ENCODE measurements around the gene TMED6. TPM values are rescaled to one million over a fixed set of nuclear protein-coding genes. Genes with fewer than 3 reads are reported as not detected.
A peak's percentile ranks its signal among the peaks of the same experiment; 100 is the strongest.

The TMED6 gene
- total RNA-seq, 2 experiments from 2014 or later = 0.58 to 0.86 TPM

DNA sequence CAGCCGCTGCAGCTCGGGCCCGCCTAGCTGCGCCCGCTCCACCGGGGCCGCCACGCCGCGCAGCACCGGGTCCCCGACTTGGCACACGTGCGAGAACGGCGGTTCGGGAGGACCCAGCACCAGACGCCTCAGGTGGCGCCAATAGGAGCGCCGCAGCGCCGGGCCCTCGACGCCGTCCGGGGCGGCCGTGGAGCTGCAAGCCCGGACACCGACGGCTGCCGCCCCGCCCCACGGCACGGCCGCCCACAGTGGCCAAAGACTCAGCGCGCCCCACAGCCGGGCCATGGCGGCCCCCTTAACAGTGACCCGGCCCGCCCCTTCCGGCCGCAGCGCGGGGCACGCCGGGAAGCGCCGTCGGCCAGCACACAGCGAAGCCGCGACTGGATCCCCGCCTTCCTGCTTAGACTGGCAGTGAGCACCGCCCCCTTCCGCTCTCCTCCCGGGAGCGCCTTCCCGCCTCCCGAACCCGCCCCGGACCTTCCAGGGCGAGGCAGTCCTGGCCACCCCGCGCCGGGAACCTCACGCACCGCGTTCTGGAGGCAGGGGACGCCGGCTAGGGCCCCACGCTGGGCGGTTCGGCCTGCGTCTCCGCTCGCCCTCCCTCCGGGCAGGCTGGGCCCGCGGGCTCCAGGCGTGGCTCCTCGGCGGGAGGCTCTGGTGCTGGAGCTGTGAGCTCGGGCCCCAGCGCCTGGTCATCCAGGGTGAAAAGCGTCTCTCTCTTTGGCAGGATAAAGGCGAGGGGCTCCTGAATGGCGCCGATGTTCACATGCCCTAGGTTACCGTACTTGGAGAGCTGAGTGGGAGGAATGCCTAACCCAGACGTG, 21.1 kb downstream of the TMED6 start, which contains the start of gene PDF:
PDF (minus strand) TSS at position 303 of the 824 bp plus-strand sequence; CDS start at position 285, 18 bp downstream.
- peaks cover 48% of the 10 kb centered on the region for H3K36me3 Mint-ChIP-seq
- ChIA-PET CTCF (interaction anchor here (0.9 to 2.1 kb wide), 6 partner anchors 8 to 424 kb away, joined by 3 to 10 read pairs (median 3); partner anchors contain the start of genes COG8 and NOB1), POLR2A (interaction anchor here (1.0 to 3.1 kb wide), 7 partner anchors 8 to 173 kb away, joined by 3 to 13 read pairs (median 4); partner anchors contain the start of genes COG8 and NIP7)
- H3K27ac Mint-ChIP-seq = peak within 1 kb of the TSS; percentile 86
- peak; percentile 90 for DNase-seq
- H3K27me3 Mint-ChIP-seq = no peaks in the 10 kb centered on the region
- H3K9me3 Mint-ChIP-seq = no peaks in the 10 kb centered on the region
- intact Hi-C loops (cut with micrococcal nuclease) = loop anchor here (1.0 to 10.0 kb wide), 3 partner anchors 9 to 1666 kb away; partner anchors contain the start of genes ACD, C16orf86, COG8 and ENKD1
- peak within 1 kb of the TSS; percentile 82 for H3K4me3 Mint-ChIP-seq
- H3K4me1 Mint-ChIP-seq (ENCODE audit: low read depth) = peaks cover 43% of the 10 kb centered on the region

DNA sequence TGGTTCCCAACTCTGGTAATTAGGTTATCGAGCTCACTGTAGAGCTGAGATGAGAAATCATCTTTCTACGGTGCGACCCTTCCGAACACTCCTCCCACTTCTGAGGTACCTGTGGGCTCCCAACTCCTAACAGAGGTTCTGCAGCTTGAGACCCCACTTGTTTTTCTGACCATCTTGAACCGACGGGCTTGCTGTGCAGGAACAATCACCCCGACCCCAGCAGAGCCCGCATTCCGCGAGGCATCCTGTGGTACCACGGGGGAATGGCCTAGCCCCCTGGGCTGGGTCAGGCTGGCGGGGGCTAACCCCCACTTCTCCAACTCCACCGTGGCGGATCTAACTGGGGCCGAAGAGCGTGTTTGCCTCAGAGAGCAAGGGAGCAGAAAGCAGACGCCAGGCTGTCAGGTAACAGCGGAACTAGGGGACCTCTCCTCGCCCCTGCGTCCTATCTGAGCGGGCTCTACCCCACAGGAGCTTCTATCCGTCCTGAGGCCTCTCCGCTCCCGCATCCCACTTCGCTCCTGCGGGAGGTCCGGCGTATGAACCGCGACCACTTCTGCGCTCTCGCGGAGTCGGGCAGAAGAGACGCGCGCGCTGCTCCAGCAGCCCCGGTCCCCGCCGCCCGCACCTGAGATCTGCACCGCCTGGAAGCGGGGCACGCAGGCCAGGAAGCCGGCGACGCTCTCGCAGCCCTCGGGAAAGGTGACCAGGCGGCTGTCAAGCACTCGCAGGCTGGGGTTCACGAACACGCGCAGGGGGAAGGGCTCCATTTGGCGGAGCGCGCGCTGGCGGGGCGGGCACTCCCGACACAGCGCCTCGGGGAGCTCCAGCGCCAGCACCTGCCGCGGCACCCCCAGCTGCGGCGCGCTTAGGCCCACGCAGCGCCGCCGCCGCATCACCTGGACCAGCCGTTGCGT, 22.0 kb downstream of the TMED6 start:
- Mint-ChIP-seq H3K36me3 (peaks cover 43% of the 10 kb centered on the region), H3K27ac (peak overlapping the region; percentile 77), H3K4me3 (peak overlapping the region; percentile 80), H3K4me1 (ENCODE audit: low read depth) (peaks cover 49% of the 10 kb centered on the region), H3K9me3 (no peaks in the 10 kb centered on the region), H3K27me3 (no peaks in the 10 kb centered on the region)
- ChIA-PET CTCF (interaction anchor here (0.9 to 2.1 kb wide), 8 partner anchors 9 to 809 kb away, joined by 3 to 10 read pairs (median 3); partner anchors contain the start of genes COG8, NOB1 and VPS4A), POLR2A (interaction anchor here (1.0 to 3.1 kb wide), 9 partner anchors 9 to 196 kb away, joined by 3 to 13 read pairs (median 4); partner anchors contain the start of genes COG8 and NIP7)
- peak; percentile 63 for DNase-seq
- intact Hi-C loops (cut with micrococcal nuclease) = loop anchor here (1.0 to 10.0 kb wide), 4 partner anchors 10 to 1665 kb away; partner anchors contain the start of genes ACD, C16orf86, COG8 and ENKD1

DNA sequence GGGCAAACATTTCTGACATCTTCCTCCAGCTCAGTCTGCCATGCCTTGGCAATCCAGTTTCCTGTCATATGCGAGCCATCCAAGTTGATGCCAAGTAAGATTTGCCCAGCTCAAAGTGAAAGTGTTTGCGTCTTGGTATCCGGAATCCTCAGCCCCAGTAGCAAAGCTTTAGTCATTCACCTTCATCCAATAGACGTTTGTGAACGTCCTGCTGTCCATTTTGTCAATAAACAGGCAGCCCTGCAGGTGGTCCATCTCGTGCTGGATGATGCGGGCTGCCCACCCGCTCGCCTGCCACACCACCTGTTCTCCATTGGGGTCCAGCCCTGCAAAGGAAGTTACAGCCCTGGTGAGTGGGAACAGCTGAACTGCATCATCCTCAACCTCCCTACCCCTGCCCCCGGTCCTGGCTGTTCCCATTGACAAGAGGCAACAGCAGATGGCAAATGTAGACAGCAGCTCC, 22.7 kb downstream of the TMED6 start:
- intact Hi-C loops (cut with micrococcal nuclease) = loop anchor here (10.0 kb wide), 1 partner anchor 1054 kb away; no protein-coding TSS in a partner anchor
- H3K4me1 Mint-ChIP-seq (ENCODE audit: low read depth) = peaks cover 46% of the 10 kb centered on the region
- H3K36me3 Mint-ChIP-seq = peaks cover 39% of the 10 kb centered on the region
- DNase-seq = peak; percentile 61
- no peaks in the 10 kb centered on the region for H3K27me3 Mint-ChIP-seq
- POLR2A ChIA-PET = interaction anchor here (1.1 to 3.1 kb wide), 5 partner anchors 10 to 196 kb away, joined by 3 to 13 read pairs (median 4); partner anchors contain the start of genes COG8 and NIP7
- H3K27ac Mint-ChIP-seq = peak overlapping the region; percentile 77
- no peaks in the 10 kb centered on the region for H3K9me3 Mint-ChIP-seq
- peak overlapping the region; percentile 80 for H3K4me3 Mint-ChIP-seq
- CTCF ChIA-PET = interaction anchor here (1.1 to 2.1 kb wide), 4 partner anchors 10 to 808 kb away, joined by 3 to 10 read pairs (median 4); partner anchors contain the start of genes COG8 and VPS4A

DNA sequence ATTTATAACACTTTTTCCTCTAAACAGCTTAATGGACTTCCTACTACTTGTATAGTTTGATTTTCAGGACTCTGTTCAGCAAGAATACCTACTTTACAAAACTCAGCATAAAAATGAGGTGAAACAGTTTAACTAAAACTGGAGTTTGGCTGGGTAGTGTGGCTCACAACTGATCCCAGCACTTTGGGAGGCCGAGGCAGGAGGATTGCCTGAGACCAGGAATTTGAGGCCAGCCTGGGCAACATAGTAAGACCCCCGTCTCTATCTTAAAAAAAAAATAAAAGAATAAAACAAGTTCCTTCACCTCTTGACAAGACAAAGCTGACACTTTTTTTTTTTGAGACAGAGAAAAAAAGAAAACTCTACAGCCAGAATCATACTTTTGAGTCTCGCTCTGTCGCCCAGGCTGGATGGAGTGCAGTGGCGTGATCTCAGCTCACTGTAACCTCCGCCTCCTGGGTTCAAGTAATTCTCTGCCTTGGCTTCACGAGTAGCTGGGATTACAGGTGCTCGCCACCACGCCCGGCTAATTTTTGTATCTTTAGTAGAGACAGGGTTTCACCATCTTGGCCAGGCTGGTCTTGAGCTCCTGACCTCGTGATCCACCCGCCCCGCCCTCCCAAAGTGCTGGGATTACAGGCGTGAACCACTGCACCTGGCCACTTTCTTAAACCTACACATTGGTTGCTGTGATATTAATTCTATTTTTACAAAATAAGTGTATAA, 23.8 kb downstream of the TMED6 start:
- Mint-ChIP-seq H3K36me3 (peaks cover 34% of the 10 kb centered on the region), H3K27ac (peak overlapping the region; percentile 70), H3K4me1 (ENCODE audit: low read depth) (peaks cover 41% of the 10 kb centered on the region), H3K27me3 (no peaks in the 10 kb centered on the region), H3K4me3 (peak overlapping the region; percentile 20), H3K9me3 (no peaks in the 10 kb centered on the region)
- DNase-seq = no peak
- ChIA-PET POLR2A (interaction anchor here (1.4 kb wide), 1 partner anchor 16 kb away, joined by 6 read pairs; no protein-coding TSS in a partner anchor), CTCF (interaction anchor here (0.6 to 1.9 kb wide), 3 partner anchors 15 to 170 kb away, joined by 3 to 5 read pairs (median 3); partner anchors contain the start of gene VPS4A)
- intact Hi-C loops (cut with micrococcal nuclease) = loop anchor here (10.0 kb wide), 1 partner anchor 1053 kb away; no protein-coding TSS in a partner anchor

DNA sequence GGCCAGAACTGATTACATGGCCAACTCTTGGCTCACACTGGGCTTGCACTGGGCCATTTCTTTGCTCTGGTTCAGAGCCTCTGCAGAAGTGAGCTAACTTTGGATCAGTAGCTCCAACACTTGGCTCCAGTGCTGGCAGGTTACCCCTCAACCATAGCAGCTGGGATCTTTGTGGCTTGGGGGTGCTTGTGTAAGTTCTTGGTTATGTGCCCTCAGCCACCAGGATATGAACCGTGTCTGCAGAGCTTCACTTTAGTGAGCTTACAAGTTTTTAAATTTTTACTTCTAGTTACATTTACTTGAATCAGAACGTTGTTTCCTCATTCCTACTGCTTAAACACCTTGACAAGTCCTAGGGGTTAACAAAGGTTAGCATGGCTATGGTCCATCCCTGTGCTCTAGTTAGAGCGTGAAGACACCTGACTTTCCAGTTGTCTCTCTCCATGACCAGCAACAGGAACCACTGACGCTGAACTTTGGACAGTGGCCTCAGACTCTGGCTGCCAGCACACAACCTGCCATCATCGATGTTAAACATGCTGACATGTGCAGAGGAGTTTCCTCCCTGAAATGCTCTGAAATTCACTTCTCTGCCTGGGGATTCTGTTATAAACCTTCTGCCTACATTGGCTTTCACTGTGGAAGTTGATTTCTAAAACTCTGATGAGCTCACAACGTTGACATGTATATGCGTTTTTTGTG, 25.3 kb downstream of the TMED6 start:
- Mint-ChIP-seq H3K27me3 (no peaks in the 10 kb centered on the region), H3K4me1 (ENCODE audit: low read depth) (peaks cover 45% of the 10 kb centered on the region), H3K9me3 (no peaks in the 10 kb centered on the region), H3K27ac (peak overlapping the region; percentile 53), H3K4me3 (no peak overlapping the region), H3K36me3 (peaks cover 35% of the 10 kb centered on the region)
- CTCF ChIA-PET = interaction anchor here (1.2 to 1.3 kb wide), 2 partner anchors 13 to 176 kb away, joined by 3 to 4 read pairs; no protein-coding TSS in a partner anchor
- no peak for DNase-seq
- intact Hi-C loops (cut with micrococcal nuclease) = loop anchor here (10.0 kb wide), 1 partner anchor 1052 kb away; no protein-coding TSS in a partner anchor
- POLR2A ChIA-PET = interaction anchor here (0.6 to 0.7 kb wide), 2 partner anchors 362 to 414 kb away, joined by 3 to 4 read pairs; no protein-coding TSS in a partner anchor

DNA sequence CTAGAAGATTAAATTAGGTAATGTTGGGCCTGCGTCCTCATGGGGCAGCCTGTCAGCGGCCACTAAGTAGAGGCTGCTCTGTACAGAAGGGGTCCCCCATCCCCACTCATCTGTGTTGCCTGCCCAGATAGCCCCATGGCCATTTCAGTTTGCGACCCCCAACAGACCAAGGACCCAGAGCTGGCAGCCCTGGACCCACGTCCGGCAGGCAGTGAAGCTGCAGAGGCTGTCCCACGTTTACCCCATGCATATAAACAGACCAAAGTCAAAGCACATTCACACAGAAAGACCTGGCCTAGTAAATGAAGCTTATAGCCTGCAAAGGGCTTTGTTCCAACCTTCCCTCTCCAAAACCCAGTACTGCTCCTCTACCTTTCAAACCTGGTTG, 25.8 kb downstream of the TMED6 start:
- Mint-ChIP-seq H3K27ac (peak overlapping the region; percentile 53), H3K9me3 (no peaks in the 10 kb centered on the region), H3K36me3 (peaks cover 39% of the 10 kb centered on the region), H3K4me3 (no peak overlapping the region), H3K4me1 (ENCODE audit: low read depth) (peaks cover 45% of the 10 kb centered on the region), H3K27me3 (no peaks in the 10 kb centered on the region)
- intact Hi-C loops (cut with micrococcal nuclease) = loop anchor here (10.0 kb wide), 1 partner anchor 1051 kb away; no protein-coding TSS in a partner anchor
- POLR2A ChIA-PET = interaction anchor here (0.6 kb wide), 1 partner anchor 361 kb away, joined by 4 read pairs; no protein-coding TSS in a partner anchor
- DNase-seq = no peak
- CTCF ChIA-PET = interaction anchor here (0.6 to 1.3 kb wide), 3 partner anchors 13 to 176 kb away, joined by 3 to 4 read pairs (median 3); no protein-coding TSS in a partner anchor

DNA sequence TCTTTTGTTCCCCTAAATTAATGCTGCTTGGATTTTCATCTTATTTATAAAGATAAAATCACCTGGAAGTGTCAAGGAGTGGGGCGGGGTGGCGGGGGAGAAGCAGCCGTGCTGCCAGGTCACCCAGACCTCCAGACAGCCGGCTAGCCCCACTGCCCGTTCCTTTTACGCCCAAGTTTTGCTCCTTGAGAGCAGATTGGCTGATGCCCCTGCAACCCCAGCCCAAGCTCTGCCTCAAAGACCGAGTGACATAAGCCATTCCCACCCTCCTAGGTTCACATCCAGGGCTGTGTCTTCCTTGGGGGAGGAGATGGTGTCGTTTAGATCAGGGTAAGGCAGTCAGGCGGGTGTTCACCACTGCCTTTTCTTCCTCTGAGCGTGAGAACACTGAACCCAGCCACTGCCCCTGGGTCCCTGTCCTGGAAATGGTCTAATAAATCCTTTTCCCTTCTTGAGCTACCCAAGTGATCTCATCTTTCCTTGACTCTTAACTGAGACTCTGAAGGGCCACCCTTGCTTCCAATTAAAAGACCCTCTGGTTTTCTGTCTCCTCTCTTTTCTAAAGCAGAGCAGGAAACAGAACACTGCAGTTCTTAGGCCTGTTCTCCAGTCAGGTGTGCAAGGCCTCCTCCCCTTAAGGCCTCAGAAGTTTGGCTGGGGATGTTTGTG, 26.9 kb downstream of the TMED6 start:
- no peak for DNase-seq
- ChIA-PET CTCF (interaction anchor here (1.1 kb wide), 1 partner anchor 12 kb away, joined by 3 read pairs; no protein-coding TSS in a partner anchor), POLR2A (no interaction called here)
- H3K36me3 Mint-ChIP-seq = peaks cover 43% of the 10 kb centered on the region
- H3K9me3 Mint-ChIP-seq = no peaks in the 10 kb centered on the region
- H3K27ac Mint-ChIP-seq = no peak overlapping the region
- H3K4me1 Mint-ChIP-seq (ENCODE audit: low read depth) = peaks cover 45% of the 10 kb centered on the region
- no peak overlapping the region for H3K4me3 Mint-ChIP-seq
- H3K27me3 Mint-ChIP-seq = no peaks in the 10 kb centered on the region
- intact Hi-C loops (cut with micrococcal nuclease) = loop anchor here (10.0 kb wide), 1 partner anchor 1050 kb away; no protein-coding TSS in a partner anchor

DNA sequence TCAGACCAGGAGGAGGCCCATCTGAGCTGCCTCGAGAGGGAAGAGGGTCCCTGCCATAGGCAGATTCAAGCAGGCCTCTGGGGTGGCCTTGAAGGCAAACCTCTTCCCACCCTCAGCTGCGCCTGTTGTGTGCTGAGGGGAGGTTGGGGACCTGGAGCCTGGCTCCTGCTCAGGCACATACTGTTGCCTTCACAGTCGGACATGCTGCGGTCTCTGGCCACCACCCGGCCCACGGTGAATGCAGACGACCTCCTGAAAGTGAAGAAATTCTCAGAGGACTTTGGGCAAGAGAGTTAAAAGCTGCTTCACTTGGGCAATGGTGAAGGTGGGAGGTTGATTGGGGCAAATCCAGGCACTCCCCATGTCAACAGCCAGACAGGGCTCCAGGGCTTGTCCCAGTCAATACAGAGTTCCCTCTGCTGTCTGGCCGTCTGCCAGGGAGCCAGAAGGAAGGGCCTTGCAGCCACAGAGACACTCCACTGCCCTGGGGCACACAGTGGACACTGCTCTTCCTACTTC, 27.5 kb downstream of the TMED6 start:
- Mint-ChIP-seq H3K4me1 (ENCODE audit: low read depth) (peaks cover 40% of the 10 kb centered on the region), H3K4me3 (no peak overlapping the region), H3K36me3 (peaks cover 47% of the 10 kb centered on the region), H3K27ac (no peak overlapping the region), H3K9me3 (no peaks in the 10 kb centered on the region), H3K27me3 (no peaks in the 10 kb centered on the region)
- DNase-seq = no peak
- intact Hi-C loops (cut with micrococcal nuclease) = loop anchor here (10.0 kb wide), 1 partner anchor 1049 kb away; no protein-coding TSS in a partner anchor
- ChIA-PET POLR2A (no interaction called here), CTCF (interaction anchor here (1.1 kb wide), 1 partner anchor 11 kb away, joined by 3 read pairs; no protein-coding TSS in a partner anchor)

DNA sequence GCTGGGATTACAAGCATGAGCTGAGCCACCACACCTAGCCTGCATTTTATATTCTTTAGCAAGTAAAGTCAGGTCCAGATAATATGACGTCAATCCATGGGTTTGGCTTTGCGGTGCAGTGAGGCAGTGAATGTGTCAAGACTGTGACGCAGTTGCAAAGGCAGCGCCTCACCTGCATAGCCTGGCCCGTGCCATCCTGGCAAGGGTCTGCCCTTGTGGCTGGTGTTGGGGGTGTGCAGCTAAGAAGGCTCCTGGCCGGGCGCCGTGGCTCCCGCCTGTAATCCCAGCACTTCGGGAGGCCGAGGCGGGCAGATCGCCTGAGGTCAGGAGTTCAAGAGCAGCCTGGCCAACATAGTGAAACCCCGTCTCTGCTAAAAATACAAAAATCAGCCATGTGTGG, 28.2 kb downstream of the TMED6 start:
- ChIA-PET CTCF (interaction anchor here (1.1 kb wide), 1 partner anchor 11 kb away, joined by 3 read pairs; no protein-coding TSS in a partner anchor), POLR2A (no interaction called here)
- H3K9me3 Mint-ChIP-seq = no peaks in the 10 kb centered on the region
- H3K4me1 Mint-ChIP-seq (ENCODE audit: low read depth) = peaks cover 34% of the 10 kb centered on the region
- no peaks in the 10 kb centered on the region for H3K27me3 Mint-ChIP-seq
- no peak overlapping the region for H3K4me3 Mint-ChIP-seq
- no peak overlapping the region for H3K27ac Mint-ChIP-seq
- intact Hi-C loops (cut with micrococcal nuclease) = loop anchor here (10.0 kb wide), 1 partner anchor 1049 kb away; no protein-coding TSS in a partner anchor
- no peak for DNase-seq
- peaks cover 43% of the 10 kb centered on the region for H3K36me3 Mint-ChIP-seq
